Osteocyte (in vitro differentiated cells): ENCODE results near the gene ARHGAP4. TPM values are rescaled to one million over a fixed set of nuclear protein-coding genes. Genes with fewer than 3 reads are reported as not detected.
A peak's percentile ranks its signal among the peaks of the same experiment; 100 is the strongest.

Source experiments
- DNase-seq: peaks from one replicate; pipeline ENCODE4 v3.0.0; 2021; ENCODE audit warnings: mixed read lengths; ENCODE audit not compliant: unreplicated experiment; ENCODE audit errors: extremely low spot score
- H3K27ac Mint-ChIP-seq: one replicate; pipeline ENCODE4 v1.8.0; 2021; ENCODE audit warnings: mild to moderate bottlenecking, mixed read lengths; ENCODE audit not compliant: unreplicated experiment
- H3K27me3 Mint-ChIP-seq: one replicate; pipeline ENCODE4 v1.8.0; 2021; ENCODE audit warnings: mixed read lengths; ENCODE audit not compliant: unreplicated experiment
- H3K36me3 Mint-ChIP-seq: one replicate; pipeline ENCODE4 v1.8.0; 2021; ENCODE audit warnings: mixed read lengths; ENCODE audit not compliant: unreplicated experiment
- H3K4me1 Mint-ChIP-seq: one replicate; pipeline ENCODE4 v1.8.0; 2021; ENCODE audit warnings: mixed read lengths; ENCODE audit not compliant: unreplicated experiment
- H3K4me3 Mint-ChIP-seq: one replicate; pipeline ENCODE4 v1.8.0; 2021; ENCODE audit warnings: mild to moderate bottlenecking, moderate library complexity, mixed read lengths; ENCODE audit not compliant: unreplicated experiment
- H3K9me3 Mint-ChIP-seq: one replicate; pipeline ENCODE4 v1.8.0; 2021; ENCODE audit warnings: mixed read lengths; ENCODE audit not compliant: unreplicated experiment
- long read RNA-seq: library from polyadenylated mRNA; unstranded; transcript quantifications from one replicate; pipeline ENCODE4 v2.0.0, GENCODE V29; 2021
- total RNA-seq: library from RNA; stranded (reverse); gene quantifications from 2 replicates; pipeline ENCODE4 v1.2.1, GENCODE V29; 2021
- TF ChIP-seq, protein P1 (sequence below): fragments of 200-600 bp; sonication (generic); IDR thresholded peaks from 2 replicates; pipeline ENCODE4 v1.5.0; 2021; ENCODE audit warnings: antibody characterized with exemption, mild to moderate bottlenecking, moderate library complexity

The ARHGAP4 gene
- total RNA-seq: 4.9 and 5.3 TPM in 2 replicates
- long read RNA-seq: 0 reads

DNA sequence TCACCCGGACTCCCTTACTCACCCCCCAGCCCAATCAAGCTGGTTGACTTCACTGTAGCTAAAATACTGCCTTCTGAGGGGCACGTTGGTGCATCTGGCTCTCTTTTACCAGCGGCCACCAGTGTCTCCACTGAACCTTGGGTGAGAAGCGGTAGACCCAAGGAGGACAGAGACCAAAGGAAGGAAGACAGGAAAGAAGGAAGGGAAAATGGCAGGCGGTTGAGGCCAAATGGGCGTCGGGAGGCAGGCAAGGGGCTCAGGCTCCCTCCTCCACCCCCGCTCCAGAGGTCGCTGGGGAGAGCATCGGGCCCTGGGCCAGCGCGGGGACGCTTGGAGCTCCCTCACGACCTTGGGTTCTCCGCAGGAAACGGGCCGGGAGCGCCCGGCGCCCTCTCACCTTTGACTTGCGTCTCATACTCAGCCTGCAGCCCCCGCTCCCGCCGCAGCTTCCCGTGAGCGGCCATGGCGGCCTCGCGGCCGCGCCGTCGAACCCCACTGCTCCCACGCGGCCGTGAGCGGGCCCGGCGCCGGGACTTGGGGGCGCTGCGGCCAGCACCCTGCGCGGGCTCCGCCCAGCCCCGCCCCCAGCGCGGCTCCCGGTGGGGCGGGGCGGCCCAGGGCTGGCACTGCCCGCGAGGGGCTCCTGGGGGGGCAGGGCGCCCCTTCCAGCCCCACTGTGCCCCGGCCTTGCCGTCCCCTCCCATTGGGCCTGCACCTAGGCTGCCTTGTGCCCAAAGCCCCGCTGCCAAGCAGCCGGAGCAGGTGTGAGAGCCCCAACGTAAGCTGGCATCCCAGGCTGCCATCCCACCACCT lies at the start of gene ARHGAP4:
Gene ARHGAP4, minus strand, starts transcription at position 526 of the 813 bp plus-strand sequence. Its CDS starts 62 bp downstream, at position 464.
- no peaks in the 10 kb centered on the region for H3K36me3 Mint-ChIP-seq
- no peaks in the 10 kb centered on the region for H3K27me3 Mint-ChIP-seq
- H3K27ac Mint-ChIP-seq: peak within 1 kb of the TSS; percentile 85
- no peaks in the 10 kb centered on the region for H3K9me3 Mint-ChIP-seq
- H3K4me1 Mint-ChIP-seq: peaks cover 22% of the 10 kb centered on the region
- no peak for DNase-seq
- TF ChIP-seq, protein P1, sequence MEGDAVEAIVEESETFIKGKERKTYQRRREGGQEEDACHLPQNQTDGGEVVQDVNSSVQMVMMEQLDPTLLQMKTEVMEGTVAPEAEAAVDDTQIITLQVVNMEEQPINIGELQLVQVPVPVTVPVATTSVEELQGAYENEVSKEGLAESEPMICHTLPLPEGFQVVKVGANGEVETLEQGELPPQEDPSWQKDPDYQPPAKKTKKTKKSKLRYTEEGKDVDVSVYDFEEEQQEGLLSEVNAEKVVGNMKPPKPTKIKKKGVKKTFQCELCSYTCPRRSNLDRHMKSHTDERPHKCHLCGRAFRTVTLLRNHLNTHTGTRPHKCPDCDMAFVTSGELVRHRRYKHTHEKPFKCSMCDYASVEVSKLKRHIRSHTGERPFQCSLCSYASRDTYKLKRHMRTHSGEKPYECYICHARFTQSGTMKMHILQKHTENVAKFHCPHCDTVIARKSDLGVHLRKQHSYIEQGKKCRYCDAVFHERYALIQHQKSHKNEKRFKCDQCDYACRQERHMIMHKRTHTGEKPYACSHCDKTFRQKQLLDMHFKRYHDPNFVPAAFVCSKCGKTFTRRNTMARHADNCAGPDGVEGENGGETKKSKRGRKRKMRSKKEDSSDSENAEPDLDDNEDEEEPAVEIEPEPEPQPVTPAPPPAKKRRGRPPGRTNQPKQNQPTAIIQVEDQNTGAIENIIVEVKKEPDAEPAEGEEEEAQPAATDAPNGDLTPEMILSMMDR: no peak
- peak within 1 kb of the TSS; percentile 73 for H3K4me3 Mint-ChIP-seq

GRCh38 chrX:153974726-153975286 lies 48.7 kb upstream of the ARHGAP4 start:
- peak overlapping the region; percentile 23 for H3K27ac Mint-ChIP-seq
- DNase-seq: no peak
- H3K4me3 Mint-ChIP-seq: peak overlapping the region; percentile 3
- no peaks in the 10 kb centered on the region for H3K9me3 Mint-ChIP-seq
- TF ChIP-seq, protein P1: no peak
- H3K4me1 Mint-ChIP-seq: peaks cover 23% of the 10 kb centered on the region
- no peaks in the 10 kb centered on the region for H3K27me3 Mint-ChIP-seq
- no peaks in the 10 kb centered on the region for H3K36me3 Mint-ChIP-seq

GRCh38 chrX:153974003-153974725 lies 48.1 kb upstream of the ARHGAP4 start:
- Mint-ChIP-seq H3K4me1 (peaks cover 29% of the 10 kb centered on the region), H3K9me3 (no peaks in the 10 kb centered on the region), H3K27me3 (no peaks in the 10 kb centered on the region), H3K27ac (peak overlapping the region; percentile 23), H3K36me3 (no peaks in the 10 kb centered on the region), H3K4me3 (peak overlapping the region; percentile 32)
- no peak for DNase-seq
- TF ChIP-seq, protein P1: no peak

DNA sequence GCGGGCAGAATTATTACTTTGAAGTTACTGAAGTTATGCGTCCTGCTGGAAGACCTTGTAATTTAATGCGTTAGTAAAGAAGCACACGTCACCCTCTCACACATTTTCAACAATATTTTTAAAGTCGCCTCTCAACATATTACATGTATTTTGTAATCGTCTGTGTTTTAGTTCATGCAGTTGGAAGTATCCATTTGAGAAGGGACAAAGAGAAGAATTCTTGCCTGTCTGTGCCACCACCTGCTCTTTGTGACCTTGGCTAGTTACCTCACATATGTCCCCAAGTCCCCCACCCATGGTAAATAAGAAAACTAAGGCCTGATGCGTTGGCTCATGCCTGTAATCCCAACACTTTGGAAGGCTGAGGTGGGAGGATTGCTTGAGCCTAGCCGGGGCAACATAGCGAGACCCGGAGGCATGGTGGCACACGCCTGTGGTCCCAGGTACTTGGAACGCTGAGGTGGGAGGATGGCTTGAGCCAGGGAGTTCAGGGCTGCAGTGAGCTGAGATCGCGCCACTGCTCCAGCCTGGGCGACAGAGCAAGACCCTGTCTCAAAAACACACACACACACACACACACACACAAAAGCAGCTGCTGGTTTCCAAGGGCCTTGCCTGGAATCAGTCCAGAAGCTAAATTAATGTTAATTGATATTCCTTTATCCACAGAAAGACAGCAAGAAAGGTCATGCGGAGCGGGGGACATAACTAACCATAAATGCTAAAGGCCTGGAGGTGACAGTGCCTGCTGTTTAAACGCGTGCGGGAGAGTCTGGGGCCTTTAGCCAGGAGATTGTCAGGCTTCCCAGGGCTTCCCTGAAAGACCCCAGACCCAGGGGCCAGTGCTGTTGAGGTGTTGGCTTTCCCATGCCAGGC lies 47.3 kb upstream of the ARHGAP4 start:
- DNase-seq: no peak

More for the DNA sequence above, 47.3 kb upstream of the ARHGAP4 start:
- Mint-ChIP-seq H3K27me3 (no peaks in the 10 kb centered on the region), H3K4me1 (peaks cover 37% of the 10 kb centered on the region), H3K4me3 (peak overlapping the region; percentile 85), H3K9me3 (no peaks in the 10 kb centered on the region), H3K36me3 (no peaks in the 10 kb centered on the region), H3K27ac (peak overlapping the region; percentile 94)
- TF ChIP-seq, protein P1: no peak
